GM19043 (cell line): Measurements from ENCODE around the gene NUAK2.

Experiments
- ATAC-seq: cut with Tn5 transposase; IDR thresholded peaks from one replicate; pipeline ENCODE4 v1.9.1; 2021; ENCODE audit warnings: low read depth; ENCODE audit not compliant: unreplicated experiment

Gene NUAK2

DNA sequence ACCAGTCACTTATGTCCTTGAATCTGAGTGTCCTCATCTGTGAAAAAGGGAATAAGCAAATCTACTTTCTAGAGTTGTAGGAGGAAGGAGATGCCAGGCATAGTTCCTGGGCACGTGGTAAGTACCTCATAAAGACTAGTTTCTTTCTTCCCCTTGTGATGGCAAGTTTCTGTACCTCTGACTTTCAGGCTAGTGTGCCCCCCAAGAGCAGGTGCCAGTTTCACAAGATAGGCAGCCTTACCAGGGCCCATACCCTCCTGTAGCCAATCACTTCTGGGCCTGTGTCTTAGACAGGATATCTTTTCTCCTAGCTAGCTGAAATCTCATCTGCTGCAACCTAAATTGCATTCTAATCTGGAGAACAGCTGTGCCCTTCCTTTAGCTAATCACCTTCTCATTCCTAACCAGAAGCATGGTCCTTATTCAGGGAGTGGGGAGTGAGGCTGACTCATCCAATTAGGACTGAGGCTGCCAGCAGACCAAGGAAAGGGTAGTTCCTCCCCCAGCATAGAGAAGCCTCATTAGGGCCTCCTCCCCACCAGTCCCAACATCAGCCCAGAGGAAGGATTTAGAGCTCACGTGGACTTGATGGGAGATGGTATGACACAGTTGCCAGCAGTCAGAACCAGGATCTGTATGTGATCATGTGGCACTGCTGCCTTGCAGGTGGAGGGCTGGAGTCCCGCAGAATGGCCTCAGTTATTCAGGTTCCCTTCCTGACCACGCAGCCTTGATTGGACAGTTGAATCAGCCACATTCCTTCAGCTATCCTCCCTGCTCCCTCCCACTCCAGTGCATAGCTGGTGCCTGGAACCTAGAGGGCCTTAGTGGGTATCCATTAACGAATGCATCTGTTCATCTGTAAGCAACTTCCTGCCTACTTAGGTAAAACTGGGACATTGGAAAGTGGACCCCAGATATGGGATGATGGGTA lies 27.3 kb upstream of the NUAK2 start:
- ATAC-seq = no peak

- no peak for ATAC-seq
These were observed 25.5 kb upstream of the NUAK2 start for GRCh38 chr1:205346956-205347574.

DNA sequence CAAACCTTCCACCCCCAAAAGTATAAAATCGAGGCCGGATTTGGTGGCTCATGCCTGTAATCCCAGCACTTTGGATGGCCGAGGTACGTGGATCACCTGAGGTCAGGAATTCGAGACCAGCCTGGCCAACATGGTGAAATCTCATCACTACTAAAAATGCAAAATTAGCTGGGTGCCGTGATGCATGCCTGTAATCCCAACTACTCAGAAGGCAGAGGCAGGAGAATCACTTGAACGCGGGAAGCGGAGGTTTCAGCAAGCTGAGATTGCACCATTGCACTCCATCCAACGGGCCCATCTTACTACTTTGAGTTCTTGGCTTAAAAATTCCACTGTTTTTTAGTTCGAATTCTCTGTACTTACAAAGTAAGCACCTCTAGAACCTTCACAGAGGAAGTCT lies 24.2 kb upstream of the NUAK2 start:
- no peak for ATAC-seq

DNA sequence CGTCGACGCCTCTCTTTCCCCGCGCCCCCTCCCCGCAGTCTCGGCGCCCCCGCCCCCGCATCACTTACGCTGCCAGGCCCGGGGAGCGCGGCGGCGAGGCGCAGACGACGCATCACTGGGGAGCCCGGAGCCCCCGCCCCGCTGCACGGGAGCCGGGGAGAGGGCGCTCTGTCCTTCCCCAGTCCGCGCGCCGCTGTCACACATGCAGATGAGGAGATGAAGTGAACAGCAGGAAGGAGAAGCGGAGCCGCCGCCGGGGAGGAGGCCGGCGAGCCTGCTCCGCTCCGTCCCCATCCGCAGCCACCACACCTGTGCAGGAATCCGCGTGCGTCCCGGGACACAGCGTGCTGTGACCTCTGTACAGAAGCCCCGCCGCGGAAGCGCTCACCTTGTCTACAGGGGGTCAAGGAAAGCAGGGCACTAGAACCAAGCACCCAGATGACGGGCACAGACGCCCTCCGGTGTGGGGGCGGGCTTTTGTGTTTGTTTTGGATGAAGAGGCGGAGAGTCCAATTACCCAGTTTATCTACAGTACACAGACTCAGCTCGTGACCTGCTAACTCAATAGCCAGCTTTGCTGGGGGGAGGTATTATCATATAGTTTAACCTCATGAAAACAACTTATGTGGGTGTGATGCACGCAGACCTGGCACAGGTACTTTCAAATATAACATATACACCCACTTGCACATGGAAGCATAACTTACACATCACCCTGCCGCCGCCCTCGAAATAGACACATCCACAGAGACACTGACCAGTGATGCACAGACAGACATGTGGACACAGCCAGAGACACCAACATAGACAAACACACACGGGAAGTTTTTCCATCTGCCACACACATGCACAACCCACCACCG lies 22.8 kb upstream of the NUAK2 start:
- no peak for ATAC-seq

- ATAC-seq = no peak
These were observed 22.0 kb upstream of the NUAK2 start for GRCh38 chr1:205343431-205344065.

GRCh38 chr1:205342986-205343385 lies 21.4 kb upstream of the NUAK2 start:
- ATAC-seq = no peak

GRCh38 chr1:205340676-205341075 lies 19.1 kb upstream of the NUAK2 start:
- ATAC-seq = no peak

GRCh38 chr1:205339717-205340116 lies 18.2 kb upstream of the NUAK2 start:
- ATAC-seq = peak; percentile 49

GRCh38 chr1:205339197-205339702 lies 17.7 kb upstream of the NUAK2 start:
- no peak for ATAC-seq

- no peak for ATAC-seq
These were observed 16.5 kb upstream of the NUAK2 start for GRCh38 chr1:205338011-205338410.

DNA sequence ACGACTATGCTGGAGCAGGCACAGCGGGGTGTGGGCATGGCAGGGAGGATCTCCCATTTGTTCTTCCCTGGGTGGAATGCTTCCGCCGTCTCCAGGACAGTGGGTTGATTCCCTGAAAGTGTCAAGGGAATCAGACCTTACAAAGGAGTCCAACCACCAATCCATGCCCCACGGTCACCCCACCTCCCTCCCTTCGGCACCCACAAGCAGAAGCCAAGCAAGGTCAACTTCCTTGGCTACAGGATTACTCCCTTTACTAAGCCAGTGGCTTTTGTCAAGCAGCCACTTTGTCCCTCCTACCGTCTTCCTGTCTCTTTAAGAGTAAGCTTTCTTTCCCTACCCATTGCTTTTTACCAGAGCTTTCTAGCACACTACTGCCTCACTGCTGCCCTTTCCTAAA lies 15.9 kb upstream of the NUAK2 start:
- ATAC-seq = no peak

- ATAC-seq = no peak
These were observed 14.1 kb upstream of the NUAK2 start for GRCh38 chr1:205335692-205336091.

GRCh38 chr1:205332015-205332791 lies 10.7 kb upstream of the NUAK2 start:
- no peak for ATAC-seq

GRCh38 chr1:205330150-205330549 lies 8.6 kb upstream of the NUAK2 start:
- ATAC-seq = no peak

GRCh38 chr1:205329719-205330118 lies 8.2 kb upstream of the NUAK2 start:
- no peak for ATAC-seq

GRCh38 chr1:205328476-205328875 lies 6.9 kb upstream of the NUAK2 start:
- no peak for ATAC-seq

DNA sequence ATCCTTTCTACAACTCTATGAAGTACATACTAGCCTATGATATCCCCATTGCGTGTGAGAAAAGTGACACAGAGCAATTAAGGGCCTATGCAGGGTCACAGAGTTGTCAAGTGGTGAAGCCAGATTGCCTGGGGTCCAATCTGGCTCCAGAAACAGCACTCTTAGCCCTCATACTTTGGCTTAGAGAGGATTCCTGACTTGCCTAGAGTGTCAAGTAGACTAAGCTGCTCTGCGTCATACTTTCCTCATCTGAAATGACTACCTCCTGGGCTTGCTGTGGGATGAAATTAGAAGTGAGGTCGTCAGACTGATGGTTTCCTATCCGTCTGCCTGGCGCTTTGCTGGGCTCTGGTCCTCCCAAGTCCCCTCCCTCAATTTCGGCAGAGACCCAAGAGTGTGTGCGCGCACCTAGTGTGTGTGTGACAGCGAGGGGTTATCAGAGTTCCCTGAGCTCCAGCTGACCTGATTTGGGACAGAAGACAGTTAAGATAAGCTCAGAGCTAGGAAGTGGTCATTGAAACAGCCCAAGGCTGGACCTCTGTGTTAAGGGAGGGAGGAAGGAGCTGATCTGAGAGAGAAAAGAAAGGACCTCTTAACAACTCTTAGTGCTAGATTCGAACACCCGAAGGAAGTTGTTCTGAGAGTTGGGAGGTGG lies 5.4 kb upstream of the NUAK2 start:
- no peak for ATAC-seq

DNA sequence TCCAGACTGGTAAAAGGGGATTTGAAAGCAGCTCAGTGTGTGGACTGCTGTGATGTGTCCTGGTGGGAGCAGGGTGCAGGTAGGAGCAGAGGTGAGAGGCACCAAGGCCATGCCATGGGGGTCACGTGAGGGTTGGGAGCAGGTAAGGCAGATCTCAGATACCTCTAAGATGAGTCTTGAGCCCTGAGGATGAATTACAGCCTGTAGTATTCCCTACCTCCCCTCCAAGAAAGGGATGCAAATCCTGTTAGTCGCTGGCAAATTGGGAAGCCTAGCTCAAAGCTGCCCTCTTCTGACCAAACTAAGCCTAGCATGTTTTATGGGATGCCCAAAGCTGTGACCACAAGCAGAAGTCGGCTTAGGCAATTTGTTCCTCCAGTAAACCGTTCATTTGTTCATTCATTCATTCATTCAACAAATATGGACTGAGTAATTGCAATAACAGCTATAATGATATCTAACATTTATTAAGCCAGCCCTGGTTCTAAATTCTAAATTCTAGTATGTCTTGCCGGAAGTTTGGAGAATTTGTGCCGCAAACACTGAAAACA lies 3.9 kb upstream of the NUAK2 start:
- no peak for ATAC-seq

- no peak for ATAC-seq
These were observed 3.2 kb upstream of the NUAK2 start for GRCh38 chr1:205324781-205325180.
